ENCODE measurements around the gene SATL1. TPM values are rescaled to one million over a fixed set of nuclear protein-coding genes. Genes with fewer than 3 reads are reported as not detected.
"Not testable (repeated sequence)": the region's sequence is repeated elsewhere in the genome, so short reads cannot be mapped to it uniquely, and the experiment has no call there.

Gene SATL1
- total RNA-seq = not detected
- not detected for polyA plus RNA-seq

- peak within 1 kb of the TSS; percentile 83 to 92 (median 86) for H3K4me3 Mint-ChIP-seq
- Histone ChIP-seq H3K4me3 (ENCODE audit: low read length in 2 of 2) (peak within 1 kb of the TSS in 1 of 2 donors; percentile 32), H3K27ac (ENCODE audit: low read depth, low read length) (no peak within 1 kb of the TSS), H3K27me3 (ENCODE audit: insufficient read depth, low read length) (no peaks in the 10 kb centered on the region), H3K36me3 (ENCODE audit: insufficient read depth, low read length) (no peaks in the 10 kb centered on the region), H3K4me1 (ENCODE audit: insufficient read depth, low read length) (no peaks in the 10 kb centered on the region), H3K9me3 (ENCODE audit: control insufficient read depth in 1 of 2, low read length in 2 of 2) (no peaks in the 10 kb centered on the region)
- ChIA-PET CTCF (ENCODE audit: partially characterized antibody) (no interaction called here), POLR2A (ENCODE audit: partially characterized antibody) (no interaction called here)
- peak within 1 kb of the TSS in 6 of 7 donors; percentile 11 to 74 (median 48) for H3K27ac Mint-ChIP-seq
- H3K36me3 Mint-ChIP-seq = no peaks in the 10 kb centered on the region
- H3K9me3 Mint-ChIP-seq = peaks cover 0 to 4% (median 0%) of the 10 kb centered on the region in 8 donors
- H3K4me1 Mint-ChIP-seq = peaks cover 6 to 13% (median 11%) of the 10 kb centered on the region in 4 donors
- intact Hi-C loops (cut with micrococcal nuclease) = no loop called here
- DNase-seq = peak in 3 of 5 donors; percentile 10 to 31 (median 13)
- H3K27me3 Mint-ChIP-seq = peaks cover 3 to 9% of the 10 kb centered on the region in 2 donors
Measured at GRCh38 chrX:85243761-85244449, at the start of gene SATL1, which contains the start of gene ZNF711. Gene SATL1 (minus strand): TSS chrX:85243779. CDS start chrX:85108968, 134,811 bp downstream. Gene ZNF711 (plus strand): TSS chrX:85243991. CDS start chrX:85247573, 3,582 bp downstream.

- Mint-ChIP-seq H3K4me3 (no peak overlapping the region), H3K9me3 (peaks cover 0 to 13% (median 3%) of the 10 kb centered on the region in 8 donors), H3K27me3 (no peaks in the 10 kb centered on the region), H3K36me3 (no peaks in the 10 kb centered on the region), H3K4me1 (no peaks in the 10 kb centered on the region), H3K27ac (no peak overlapping the region)
- H3K36me3 ChIP-seq (ENCODE audit: insufficient read depth, low read length) = no peaks in the 10 kb centered on the region
- no peak overlapping the region for H3K27ac ChIP-seq (ENCODE audit: low read depth, low read length)
- H3K27me3 ChIP-seq (ENCODE audit: insufficient read depth, low read length) = no peaks in the 10 kb centered on the region
- no peak for DNase-seq
- intact Hi-C loops (cut with micrococcal nuclease) = no loop called here
- ChIA-PET CTCF (ENCODE audit: partially characterized antibody) (no interaction called here), POLR2A (ENCODE audit: partially characterized antibody) (no interaction called here)
- no peaks in the 10 kb centered on the region for H3K4me1 ChIP-seq (ENCODE audit: insufficient read depth, low read length)
- H3K9me3 ChIP-seq (ENCODE audit: control insufficient read depth in 1 of 2, low read length in 2 of 2) = no peaks in the 10 kb centered on the region
- no peak overlapping the region for H3K4me3 ChIP-seq (ENCODE audit: low read length in 2 of 2)
Measured at GRCh38 chrX:85288992-85289723, 45.6 kb upstream of the SATL1 start.

- H3K4me3 ChIP-seq (ENCODE audit: low read length in 2 of 2); H3K36me3 ChIP-seq (ENCODE audit: insufficient read depth, low read length); H3K4me3 Mint-ChIP-seq; H3K4me1 Mint-ChIP-seq; H3K27me3 Mint-ChIP-seq; H3K9me3 Mint-ChIP-seq; POLR2A ChIA-PET (ENCODE audit: partially characterized antibody); H3K27me3 ChIP-seq (ENCODE audit: insufficient read depth, low read length); H3K27ac Mint-ChIP-seq; DNase-seq; H3K27ac ChIP-seq (ENCODE audit: low read depth, low read length); H3K9me3 ChIP-seq (ENCODE audit: control insufficient read depth in 1 of 2, low read length in 2 of 2); intact Hi-C loops (cut with micrococcal nuclease); H3K36me3 Mint-ChIP-seq; CTCF ChIA-PET (ENCODE audit: partially characterized antibody); H3K4me1 ChIP-seq (ENCODE audit: insufficient read depth, low read length): not testable (repeated sequence)
Measured at GRCh38 chrX:85285286-85285685, 41.7 kb upstream of the SATL1 start.

GRCh38 chrX:85244450-85245211 is 1.1 kb upstream of the SATL1 start:
- CTCF ChIA-PET (ENCODE audit: partially characterized antibody) = no interaction called here
- H3K36me3 Mint-ChIP-seq = no peaks in the 10 kb centered on the region

GRCh38 chrX:85243155-85243554 is 424 bp downstream of the SATL1 start:
- DNase-seq = no peak
- no peaks in the 10 kb centered on the region for H3K36me3 Mint-ChIP-seq
- POLR2A ChIA-PET (ENCODE audit: partially characterized antibody) = no interaction called here
- peaks cover 3 to 7% of the 10 kb centered on the region in 2 donors for H3K27me3 Mint-ChIP-seq
- intact Hi-C loops (cut with micrococcal nuclease) = no loop called here
- H3K9me3 ChIP-seq (ENCODE audit: control insufficient read depth in 1 of 2, low read length in 2 of 2) = no peaks in the 10 kb centered on the region
- no peak overlapping the region for H3K4me3 ChIP-seq (ENCODE audit: low read length in 2 of 2)
- H3K27me3 ChIP-seq (ENCODE audit: insufficient read depth, low read length) = no peaks in the 10 kb centered on the region
- peaks cover 6 to 13% (median 11%) of the 10 kb centered on the region in 4 donors for H3K4me1 Mint-ChIP-seq
- H3K4me3 Mint-ChIP-seq = peak overlapping the region; percentile 6 to 58 (median 35)
- CTCF ChIA-PET (ENCODE audit: partially characterized antibody) = no interaction called here
- no peak overlapping the region for H3K27ac ChIP-seq (ENCODE audit: low read depth, low read length)
- H3K27ac Mint-ChIP-seq = no peak overlapping the region
- no peaks in the 10 kb centered on the region for H3K36me3 ChIP-seq (ENCODE audit: insufficient read depth, low read length)
- H3K4me1 ChIP-seq (ENCODE audit: insufficient read depth, low read length) = no peaks in the 10 kb centered on the region
- H3K9me3 Mint-ChIP-seq = peaks cover 0 to 4% (median 0%) of the 10 kb centered on the region in 8 donors

More at GRCh38 chrX:85244450-85245211, 1.1 kb upstream of the SATL1 start:
- H3K4me1 ChIP-seq (ENCODE audit: insufficient read depth, low read length) = no peaks in the 10 kb centered on the region
- H3K36me3 ChIP-seq (ENCODE audit: insufficient read depth, low read length) = no peaks in the 10 kb centered on the region
- Mint-ChIP-seq H3K4me3 (peak overlapping the region; percentile 83 to 92 (median 86)), H3K4me1 (peaks cover 6 to 13% (median 11%) of the 10 kb centered on the region in 4 donors), H3K27ac (peak overlapping the region in 6 of 7 donors; percentile 11 to 74 (median 48)), H3K9me3 (peaks cover 0 to 4% (median 0%) of the 10 kb centered on the region in 8 donors), H3K27me3 (peaks cover 3 to 9% of the 10 kb centered on the region in 2 donors)
- H3K4me3 ChIP-seq (ENCODE audit: low read length in 2 of 2) = peak overlapping the region in 1 of 2 donors; percentile 32
- DNase-seq = peak in 3 of 5 donors; percentile 2 to 19 (median 2)
- POLR2A ChIA-PET (ENCODE audit: partially characterized antibody) = no interaction called here
- no peaks in the 10 kb centered on the region for H3K9me3 ChIP-seq (ENCODE audit: control insufficient read depth in 1 of 2, low read length in 2 of 2)
- H3K27me3 ChIP-seq (ENCODE audit: insufficient read depth, low read length) = no peaks in the 10 kb centered on the region
- intact Hi-C loops (cut with micrococcal nuclease) = no loop called here
- no peak overlapping the region for H3K27ac ChIP-seq (ENCODE audit: low read depth, low read length)

GRCh38 chrX:85223359-85223758 is 20.2 kb downstream of the SATL1 start:
- no peaks in the 10 kb centered on the region for H3K27me3 ChIP-seq (ENCODE audit: insufficient read depth, low read length)
- CTCF ChIA-PET (ENCODE audit: partially characterized antibody) = no interaction called here

GRCh38 chrX:85221361-85221760 is 22.2 kb downstream of the SATL1 start:
- Histone ChIP-seq H3K27ac (ENCODE audit: low read depth, low read length) (no peak overlapping the region), H3K4me1 (ENCODE audit: insufficient read depth, low read length) (no peaks in the 10 kb centered on the region), H3K36me3 (ENCODE audit: insufficient read depth, low read length) (no peaks in the 10 kb centered on the region), H3K4me3 (ENCODE audit: low read length in 2 of 2) (no peak overlapping the region), H3K9me3 (ENCODE audit: control insufficient read depth in 1 of 2, low read length in 2 of 2) (no peaks in the 10 kb centered on the region), H3K27me3 (ENCODE audit: insufficient read depth, low read length) (no peaks in the 10 kb centered on the region)
- H3K27me3 Mint-ChIP-seq = no peaks in the 10 kb centered on the region
- H3K4me3 Mint-ChIP-seq = peak overlapping the region in 5 of 8 donors; percentile 5 to 57 (median 27)
- DNase-seq = no peak
- H3K4me1 Mint-ChIP-seq = peaks cover 0 to 10% (median 6%) of the 10 kb centered on the region in 4 donors
- H3K36me3 Mint-ChIP-seq = no peaks in the 10 kb centered on the region
- peaks cover 0 to 1% (median 0%) of the 10 kb centered on the region in 8 donors for H3K9me3 Mint-ChIP-seq
- H3K27ac Mint-ChIP-seq = peak overlapping the region in 1 of 7 donors; percentile 65
- ChIA-PET CTCF (ENCODE audit: partially characterized antibody) (no interaction called here), POLR2A (ENCODE audit: partially characterized antibody) (no interaction called here)
- intact Hi-C loops (cut with micrococcal nuclease) = no loop called here

More at GRCh38 chrX:85223359-85223758, 20.2 kb downstream of the SATL1 start:
- Mint-ChIP-seq H3K36me3 (no peaks in the 10 kb centered on the region), H3K27ac (no peak overlapping the region), H3K4me3 (no peak overlapping the region), H3K9me3 (peaks cover 0 to 1% (median 0%) of the 10 kb centered on the region in 8 donors), H3K27me3 (no peaks in the 10 kb centered on the region), H3K4me1 (peaks cover 0 to 10% (median 6%) of the 10 kb centered on the region in 4 donors)
- Histone ChIP-seq H3K36me3 (ENCODE audit: insufficient read depth, low read length) (no peaks in the 10 kb centered on the region), H3K27ac (ENCODE audit: low read depth, low read length) (no peak overlapping the region), H3K9me3 (ENCODE audit: control insufficient read depth in 1 of 2, low read length in 2 of 2) (no peaks in the 10 kb centered on the region), H3K4me3 (ENCODE audit: low read length in 2 of 2) (no peak overlapping the region), H3K4me1 (ENCODE audit: insufficient read depth, low read length) (no peaks in the 10 kb centered on the region)
- no peak for DNase-seq
- intact Hi-C loops (cut with micrococcal nuclease) = no loop called here
- POLR2A ChIA-PET (ENCODE audit: partially characterized antibody) = no interaction called here
